Heart left ventricle (tissue), 13 donors: ENCODE data around the gene NTHL1.

Experiments used
- CTCF ChIP-seq, 12 donors: fragments of 200-600 bp; sonication (generic) in 4 of 12; IDR thresholded peaks; one replicate each; pipeline versions ENCODE4 v1.5.0 to v1.8.0; 2018 to 2022; ENCODE audit warnings: antibody characterized with exemption in 12 of 12, mild to moderate bottlenecking in 5 of 12
- POLR2A ChIP-seq, 2 donors: fragments of 450-650 bp; IDR thresholded peaks; one replicate each; pipeline ENCODE4 v1.6.1; 2017; ENCODE audit warnings: antibody characterized with exemption in 2 of 2, mild to moderate bottlenecking in 2 of 2, moderate library complexity in 2 of 2
- donor health status: ischemic (EF 13 %, LVEDD 7.1; RV severe dilation, severe dysfunction).
- donor health status: DM: no; HTN: yes; CAD: no.
- donor health status: DM: no; HTN: no; CAD: no.
- donor health status: ischemic (EF 25% LVEDD 6.9; RV normal size, moderate dysfunction).
- donor health status: ischemic (EF 25% LVEDD 5.7; RV mildly dilated, moderate dysfunction).
- donor health status: ischemic (EF 35%, LVEDD 5.7; RV mildly dilated, moderate dysfunction).
- donor health status: nonischemic (EF 11% LVEDD 7.7; RV severe dilation, severe dysfunction).
- donor health status: DM: yes; HTN: yes; CAD: no.
- donor health status: PGD.
- donor health status: ischemic (EF 29% LVEDD 5.4; RV normal size, mild dysfunction).
- donor health status: nonischemic (EF 23%, LVEDD 6.1; RV moderate dilation, normal function).

- no peak for TF ChIP-seq CTCF (IDR thresholded peaks at IDR 0.05)
- TF ChIP-seq POLR2A (IDR thresholded peaks at IDR 0.05) = no peak
Measured at GRCh38 chr16:2086106-2086742, 38.6 kb upstream of the NTHL1 start.
